Measurements from ENCODE around the gene NUSAP1.

- TF ChIP-seq CTCF (IDR thresholded peaks at IDR 0.05) = no peak
- TF ChIP-seq POLR2A (IDR thresholded peaks at IDR 0.05) = no peak
These were observed 25.0 kb upstream of the NUSAP1 start for GRCh38 chr15:41307679-41308078.

All from upper lobe of left lung (tissue), 4 donors.